ENCODE measurements around the gene LAMA2.

LAMA2 gene

DNA sequence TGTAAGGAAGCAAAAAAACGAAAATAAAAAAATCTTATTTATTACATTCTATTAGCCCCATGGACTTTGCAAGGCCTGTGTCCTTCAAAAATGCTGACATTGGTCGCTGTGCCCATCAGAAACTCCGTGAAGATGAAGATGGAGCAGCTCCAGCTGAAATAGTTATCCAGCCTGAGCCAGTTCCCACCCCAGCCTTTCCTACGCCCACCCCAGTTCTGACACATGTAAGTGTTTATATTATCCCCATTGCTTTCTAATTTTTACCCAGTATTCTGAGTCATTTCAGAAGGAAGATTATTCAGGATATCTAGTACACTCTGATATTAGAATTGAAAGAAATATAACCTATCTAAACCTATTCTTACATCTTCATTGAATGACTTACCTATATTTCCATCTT, 609.3 kb downstream of the LAMA2 start:
- Histone ChIP-seq H3K4me1 (ENCODE audit: low read length) (peaks cover 33% of the 10 kb centered on the region), H3K9me3 (replicated peaks; ENCODE audit: insufficient read depth, low read length) (no peaks in the 10 kb centered on the region), H3K27me3 (replicated peaks; ENCODE audit: insufficient read depth, low read length) (no peaks in the 10 kb centered on the region), H3K4me2 (ENCODE audit: low read depth, low read length) (no peak overlapping the region), H3F3A (ENCODE audit: insufficient read depth, low read length) (peaks cover 31% of the 10 kb centered on the region), H2AFZ (ENCODE audit: low read length) (no peak overlapping the region), H3K9ac (ENCODE audit: low read length) (no peak overlapping the region), H3K36me3 (replicated peaks; ENCODE audit: insufficient read depth, low read length) (no peaks in the 10 kb centered on the region), H3K9me2 (replicated peaks; ENCODE audit: insufficient read depth, low read length) (no peaks in the 10 kb centered on the region), H3K4me3 (ENCODE audit: low read length) (no peak overlapping the region), H3K27ac (ENCODE audit: low read length) (peak overlapping the region; percentile 95; the same call in 1 of the 2 replicates), H4K20me1 (ENCODE audit: insufficient read depth, low read length) (no peaks in the 10 kb centered on the region), H3K79me2 (ENCODE audit: low read length) (no peaks in the 10 kb centered on the region)
- DNase-seq: no peak
- TF ChIP-seq EZH2 (optimal IDR thresholded peaks at IDR 0.05; ENCODE audit: low read depth, low read length) (no peak), EZH2phosphoT487 (IDR thresholded peaks at IDR 0.05; ENCODE audit: low read length) (no peak)
- TF ChIP-seq, protein P1, sequence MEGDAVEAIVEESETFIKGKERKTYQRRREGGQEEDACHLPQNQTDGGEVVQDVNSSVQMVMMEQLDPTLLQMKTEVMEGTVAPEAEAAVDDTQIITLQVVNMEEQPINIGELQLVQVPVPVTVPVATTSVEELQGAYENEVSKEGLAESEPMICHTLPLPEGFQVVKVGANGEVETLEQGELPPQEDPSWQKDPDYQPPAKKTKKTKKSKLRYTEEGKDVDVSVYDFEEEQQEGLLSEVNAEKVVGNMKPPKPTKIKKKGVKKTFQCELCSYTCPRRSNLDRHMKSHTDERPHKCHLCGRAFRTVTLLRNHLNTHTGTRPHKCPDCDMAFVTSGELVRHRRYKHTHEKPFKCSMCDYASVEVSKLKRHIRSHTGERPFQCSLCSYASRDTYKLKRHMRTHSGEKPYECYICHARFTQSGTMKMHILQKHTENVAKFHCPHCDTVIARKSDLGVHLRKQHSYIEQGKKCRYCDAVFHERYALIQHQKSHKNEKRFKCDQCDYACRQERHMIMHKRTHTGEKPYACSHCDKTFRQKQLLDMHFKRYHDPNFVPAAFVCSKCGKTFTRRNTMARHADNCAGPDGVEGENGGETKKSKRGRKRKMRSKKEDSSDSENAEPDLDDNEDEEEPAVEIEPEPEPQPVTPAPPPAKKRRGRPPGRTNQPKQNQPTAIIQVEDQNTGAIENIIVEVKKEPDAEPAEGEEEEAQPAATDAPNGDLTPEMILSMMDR (IDR thresholded peaks at IDR 0.05; ENCODE audit: low read length): no peak

DNA sequence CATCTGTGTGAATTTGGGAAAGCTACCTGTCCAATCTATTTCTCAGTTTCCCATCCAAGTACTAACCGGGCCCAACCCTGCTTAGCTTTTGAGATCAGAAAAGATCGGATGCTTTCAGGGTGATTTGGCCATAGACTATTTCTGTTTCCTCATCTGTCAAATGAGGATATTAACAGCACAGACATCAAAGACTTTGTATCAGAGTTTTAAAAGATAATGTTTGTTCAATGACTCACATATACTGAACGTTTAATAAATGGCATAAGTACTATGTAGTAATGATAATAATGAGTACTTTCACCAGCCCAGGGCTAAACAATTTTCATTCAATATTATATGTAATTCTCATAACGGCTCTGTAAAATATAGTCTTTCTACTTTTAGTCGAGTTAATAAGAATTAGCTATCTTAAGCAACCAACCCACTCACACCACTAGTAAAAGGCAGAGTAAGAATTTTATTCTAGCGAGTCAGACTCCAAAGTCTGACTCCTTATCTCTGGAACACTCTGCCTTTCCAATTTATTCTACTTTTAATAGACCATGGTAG, 610.5 kb downstream of the LAMA2 start:
- Histone ChIP-seq H3K27me3 (replicated peaks; ENCODE audit: insufficient read depth, low read length) (no peaks in the 10 kb centered on the region), H3K36me3 (replicated peaks; ENCODE audit: insufficient read depth, low read length) (no peaks in the 10 kb centered on the region), H4K20me1 (ENCODE audit: insufficient read depth, low read length) (no peaks in the 10 kb centered on the region), H2AFZ (ENCODE audit: low read length) (no peak overlapping the region), H3K79me2 (ENCODE audit: low read length) (no peaks in the 10 kb centered on the region), H3K9ac (ENCODE audit: low read length) (no peak overlapping the region), H3K9me2 (replicated peaks; ENCODE audit: insufficient read depth, low read length) (no peaks in the 10 kb centered on the region), H3K4me3 (ENCODE audit: low read length) (no peak overlapping the region), H3F3A (ENCODE audit: insufficient read depth, low read length) (peaks cover 31% of the 10 kb centered on the region), H3K4me2 (ENCODE audit: low read depth, low read length) (no peak overlapping the region), H3K9me3 (replicated peaks; ENCODE audit: insufficient read depth, low read length) (no peaks in the 10 kb centered on the region), H3K27ac (ENCODE audit: low read length) (no peak overlapping the region), H3K4me1 (ENCODE audit: low read length) (peaks cover 31% of the 10 kb centered on the region)
- DNase-seq: no peak
- no peak for TF ChIP-seq EZH2phosphoT487 (IDR thresholded peaks at IDR 0.05; ENCODE audit: low read length)
- no peak for TF ChIP-seq EZH2 (optimal IDR thresholded peaks at IDR 0.05; ENCODE audit: low read depth, low read length)
- TF ChIP-seq, protein P1 (IDR thresholded peaks at IDR 0.05; ENCODE audit: low read length): no peak

DNA sequence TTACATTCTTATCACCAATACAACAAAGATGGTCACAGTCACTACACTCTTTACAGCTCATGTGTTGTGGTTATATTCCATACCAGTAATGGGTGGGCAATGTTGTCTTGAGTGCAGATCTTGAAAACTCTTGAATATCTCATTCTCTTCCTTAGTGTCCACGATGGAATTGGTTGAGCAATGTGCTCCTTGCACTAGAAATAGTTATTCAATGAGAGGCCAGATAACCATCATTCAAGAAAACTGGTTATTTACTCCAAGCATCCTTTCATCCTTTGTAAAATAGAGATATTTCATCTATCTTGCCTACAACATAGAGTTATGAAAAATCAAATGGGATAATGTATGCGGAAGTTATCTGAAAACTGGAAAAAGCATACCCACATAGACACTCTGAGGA, 611.2 kb downstream of the LAMA2 start:
- no peak overlapping the region for H3K27ac ChIP-seq (ENCODE audit: low read length)
- peaks cover 25% of the 10 kb centered on the region for H3K4me1 ChIP-seq (ENCODE audit: low read length)
- H4K20me1 ChIP-seq (ENCODE audit: insufficient read depth, low read length): no peaks in the 10 kb centered on the region
- no peak overlapping the region for H3K4me3 ChIP-seq (ENCODE audit: low read length)
- no peak overlapping the region for H3K4me2 ChIP-seq (ENCODE audit: low read depth, low read length)
- TF ChIP-seq, protein P1 (IDR thresholded peaks at IDR 0.05; ENCODE audit: low read length): no peak
- TF ChIP-seq EZH2 (optimal IDR thresholded peaks at IDR 0.05; ENCODE audit: low read depth, low read length): no peak
- no peak for TF ChIP-seq EZH2phosphoT487 (IDR thresholded peaks at IDR 0.05; ENCODE audit: low read length)
- no peaks in the 10 kb centered on the region for H3K79me2 ChIP-seq (ENCODE audit: low read length)
- no peak for DNase-seq
- no peaks in the 10 kb centered on the region for H3K27me3 ChIP-seq (replicated peaks; ENCODE audit: insufficient read depth, low read length)
- H2AFZ ChIP-seq (ENCODE audit: low read length): no peak overlapping the region
- H3K9me3 ChIP-seq (replicated peaks; ENCODE audit: insufficient read depth, low read length): no peaks in the 10 kb centered on the region
- no peaks in the 10 kb centered on the region for H3K9me2 ChIP-seq (replicated peaks; ENCODE audit: insufficient read depth, low read length)
- H3F3A ChIP-seq (ENCODE audit: insufficient read depth, low read length): peaks cover 30% of the 10 kb centered on the region
- no peaks in the 10 kb centered on the region for H3K36me3 ChIP-seq (replicated peaks; ENCODE audit: insufficient read depth, low read length)
- no peak overlapping the region for H3K9ac ChIP-seq (ENCODE audit: low read length)
